Activated CD8-positive, alpha-beta memory T cell treated with anti-CD3 and anti-CD28 coated beads for 36 hours (primary cell): ENCODE results near the gene RIPOR3. TPM values are rescaled to one million over a fixed set of nuclear protein-coding genes. Genes with fewer than 3 reads are reported as not detected.

ENCODE experiments used
- CTCF ChIA-PET: fragments of 350-600 bp; sonication (Branson Sonifier 250); formaldehyde crosslinking; loops from one replicate; lab custom pipeline; 2021; ENCODE audit warnings: antibody characterized with exemption; lab: Charles Lee
- POLR2A ChIA-PET: fragments of 350-600 bp; sonication (Branson Sonifier 250); formaldehyde crosslinking; loops from one replicate; lab custom pipeline; 2021; ENCODE audit warnings: antibody characterized with exemption; lab: Charles Lee
- total RNA-seq, 2 experiments: library from RNA; stranded (reverse); gene quantifications; one replicate each; pipeline ENCODE4 v1.2.3, GENCODE V29; 2021

Gene RIPOR3
- not detected for total RNA-seq

- POLR2A ChIA-PET: no interaction called here
- CTCF ChIA-PET: no interaction called here
These were observed at the start of gene RIPOR3 for GRCh38 chr20:50690650-50691572. Gene RIPOR3, minus strand, starts transcription at chr20:50691542. Its CDS starts 414 bp downstream, at chr20:50691128.

GRCh38 chr20:50737352-50737751, 46.0 kb upstream of the RIPOR3 start:
- POLR2A ChIA-PET: no interaction called here
- CTCF ChIA-PET: no interaction called here

GRCh38 chr20:50735813-50736212, 44.5 kb upstream of the RIPOR3 start:
- ChIA-PET POLR2A (no interaction called here), CTCF (interaction anchor here (1.1 kb wide), 1 partner anchor 19 kb away, joined by 3 read pairs; no protein-coding TSS in a partner anchor)

- POLR2A ChIA-PET: no interaction called here
- CTCF ChIA-PET: interaction anchor here (0.6 to 1.7 kb wide), 4 partner anchors 9 to 300 kb away, joined by 3 to 8 read pairs (median 5); no protein-coding TSS in a partner anchor
These were observed 43.7 kb upstream of the RIPOR3 start for GRCh38 chr20:50734730-50735679.

- CTCF ChIA-PET: interaction anchor here (0.6 to 1.7 kb wide), 3 partner anchors 10 to 298 kb away, joined by 3 to 8 read pairs (median 7); no protein-coding TSS in a partner anchor
- POLR2A ChIA-PET: interaction anchor here (0.6 to 1.0 kb wide), 2 partner anchors 9 to 130 kb away, joined by 3 read pairs; no protein-coding TSS in a partner anchor
These were observed 42.5 kb upstream of the RIPOR3 start for GRCh38 chr20:50733644-50734349.

- ChIA-PET CTCF (interaction anchor here (0.5 to 0.9 kb wide), 3 partner anchors 144 to 552 kb away, joined by 3 read pairs; no protein-coding TSS in a partner anchor), POLR2A (no interaction called here)
These were observed 40.8 kb upstream of the RIPOR3 start for GRCh38 chr20:50731930-50732690.

- ChIA-PET POLR2A (interaction anchor here (0.7 to 1.0 kb wide), 2 partner anchors 63 to 578 kb away, joined by 3 to 4 read pairs; partner anchors contain the start of genes BCAS4 and PEDS1), CTCF (interaction anchor here (0.5 to 0.9 kb wide), 4 partner anchors 19 to 551 kb away, joined by 3 to 6 read pairs (median 3); no protein-coding TSS in a partner anchor)
These were observed 40.0 kb upstream of the RIPOR3 start, which contains the start of gene PARD6B for GRCh38 chr20:50731055-50731929. Gene PARD6B, plus strand, starts transcription at chr20:50731580. Its CDS starts 207 bp downstream, at chr20:50731787.

GRCh38 chr20:50730765-50731054, 39.4 kb upstream of the RIPOR3 start:
- ChIA-PET POLR2A (interaction anchor here (0.7 to 1.0 kb wide), 2 partner anchors 64 to 577 kb away, joined by 3 to 4 read pairs; partner anchors contain the start of genes BCAS4 and PEDS1), CTCF (no interaction called here)

- ChIA-PET POLR2A (interaction anchor here (0.6 to 1.0 kb wide), 3 partner anchors 46 to 577 kb away, joined by 3 to 6 read pairs (median 4); partner anchors contain the start of genes BCAS4 and PEDS1), CTCF (interaction anchor here (0.7 kb wide), 1 partner anchor 427 kb away, joined by 3 read pairs; no protein-coding TSS in a partner anchor)
These were observed 38.8 kb upstream of the RIPOR3 start for GRCh38 chr20:50729901-50730764.

GRCh38 chr20:50728981-50729874, 37.9 kb upstream of the RIPOR3 start:
- ChIA-PET CTCF (interaction anchor here (1.9 kb wide), 1 partner anchor 20 kb away, joined by 5 read pairs; no protein-coding TSS in a partner anchor), POLR2A (interaction anchor here (0.6 kb wide), 1 partner anchor 46 kb away, joined by 6 read pairs; no protein-coding TSS in a partner anchor)

GRCh38 chr20:50728486-50728980, 37.2 kb upstream of the RIPOR3 start:
- CTCF ChIA-PET: interaction anchor here (1.9 kb wide), 1 partner anchor 21 kb away, joined by 5 read pairs; no protein-coding TSS in a partner anchor
- POLR2A ChIA-PET: no interaction called here

GRCh38 chr20:50727792-50728485, 36.6 kb upstream of the RIPOR3 start:
- POLR2A ChIA-PET: interaction anchor here (0.6 kb wide), 1 partner anchor 151 kb away, joined by 4 read pairs; no protein-coding TSS in a partner anchor

More at GRCh38 chr20:50727792-50728485, 36.6 kb upstream of the RIPOR3 start:
- CTCF ChIA-PET: interaction anchor here (0.6 to 1.9 kb wide), 2 partner anchors 22 to 984 kb away, joined by 3 to 5 read pairs; no protein-coding TSS in a partner anchor
